Ammon's horn (tissue), 1 donor: Measurements from ENCODE around the gene TNFRSF14.

Source experiments
- DNase-seq: peaks from one replicate; pipeline ENCODE4 v3.0.0-alpha.2; 2016; ENCODE audit warnings: low spot score

The TNFRSF14 gene

GRCh38 chr1:2523191-2523890 lies 32.8 kb upstream of the TNFRSF14 start:
- no peak for DNase-seq

- DNase-seq: no peak
Measured at GRCh38 chr1:2523891-2524609, 32.1 kb upstream of the TNFRSF14 start.

- DNase-seq: no peak
Measured at GRCh38 chr1:2525572-2525919, 30.6 kb upstream of the TNFRSF14 start.

GRCh38 chr1:2525920-2526823 lies 30.0 kb upstream of the TNFRSF14 start, which contains the start of gene PANK4:
PANK4 (minus strand) TSS chr1:2526596; CDS start chr1:2526587, 9 bp downstream.
- DNase-seq: peak; percentile 95

GRCh38 chr1:2526824-2527555 lies 29.2 kb upstream of the TNFRSF14 start:
- DNase-seq: peak; percentile 80

GRCh38 chr1:2527556-2527860 lies 28.7 kb upstream of the TNFRSF14 start:
- DNase-seq: no peak

GRCh38 chr1:2528016-2528415 lies 28.2 kb upstream of the TNFRSF14 start:
- peak; percentile 60 for DNase-seq

- no peak for DNase-seq
Measured at GRCh38 chr1:2528611-2528965, 27.6 kb upstream of the TNFRSF14 start.

GRCh38 chr1:2528966-2529783 lies 27.0 kb upstream of the TNFRSF14 start:
- no peak for DNase-seq

GRCh38 chr1:2529784-2530512 lies 26.2 kb upstream of the TNFRSF14 start, which contains the start of gene HES5:
HES5 (minus strand) TSS chr1:2530263; CDS start chr1:2530164, 99 bp downstream.
- DNase-seq: peak; percentile 66

GRCh38 chr1:2530513-2531361 lies 25.4 kb upstream of the TNFRSF14 start:
- peak; percentile 54 for DNase-seq

GRCh38 chr1:2532485-2533160 lies 23.5 kb upstream of the TNFRSF14 start:
- DNase-seq: peak; percentile 53

- no peak for DNase-seq
Measured at GRCh38 chr1:2533365-2533764, 22.8 kb upstream of the TNFRSF14 start.

GRCh38 chr1:2534315-2534686 lies 21.9 kb upstream of the TNFRSF14 start:
- no peak for DNase-seq

- DNase-seq: no peak
Measured at GRCh38 chr1:2534687-2535441, 21.3 kb upstream of the TNFRSF14 start.

- no peak for DNase-seq
Measured at GRCh38 chr1:2535455-2535854, 20.7 kb upstream of the TNFRSF14 start.

- no peak for DNase-seq
Measured at GRCh38 chr1:2535981-2536380, 20.2 kb upstream of the TNFRSF14 start.

- DNase-seq: no peak
Measured at GRCh38 chr1:2537784-2538115, 18.4 kb upstream of the TNFRSF14 start.
